Trophoblast cell (in vitro differentiated cells and primary cell): ENCODE measurements around the gene GLIS2.

Experiments
- DNase-seq, 2 donors: peaks; one replicate each; pipeline ENCODE4 v3.0.0-alpha.2; 2016
- H2AFZ ChIP-seq: 2 replicates; pipeline ENCODE4 v1.6.1; 2013; ENCODE audit warnings: low read length, moderate library complexity, mild to moderate bottlenecking; ENCODE audit not compliant: insufficient read depth, poor library complexity
- H2AK5ac ChIP-seq: 2 replicates; pipeline ENCODE4 v1.6.1; 2013; ENCODE audit warnings: mild to moderate bottlenecking, low read length
- H2BK120ac ChIP-seq: 2 replicates; pipeline ENCODE4 v1.6.1; 2013; ENCODE audit warnings: low read length, mild to moderate bottlenecking, moderate library complexity; ENCODE audit not compliant: insufficient read depth, poor library complexity
- H2BK12ac ChIP-seq: 2 replicates; pipeline ENCODE4 v1.6.1; 2013; ENCODE audit warnings: mild to moderate bottlenecking, low read length, moderate library complexity
- H2BK5ac ChIP-seq: 2 replicates; pipeline ENCODE4 v1.6.1; 2013; ENCODE audit warnings: low read length, low read depth, moderate library complexity, mild to moderate bottlenecking; ENCODE audit not compliant: poor library complexity
- H3K14ac ChIP-seq: 2 replicates; pipeline ENCODE4 v1.6.1; 2013; ENCODE audit warnings: mild to moderate bottlenecking, low read length
- H3K18ac ChIP-seq: 2 replicates; pipeline ENCODE4 v1.6.1; 2013; ENCODE audit warnings: mild to moderate bottlenecking, low read length
- H3K23ac ChIP-seq: 2 replicates; pipeline ENCODE4 v1.6.1; 2013; ENCODE audit warnings: low read length
- H3K27ac ChIP-seq: 2 replicates; pipeline ENCODE4 v1.5.1; 2013; ENCODE audit warnings: low read depth, mild to moderate bottlenecking, inconsistent platforms, low read length, moderate library complexity
- H3K27me3 ChIP-seq: 2 replicates; pipeline ENCODE4 v1.6.1; 2013; ENCODE audit warnings: inconsistent platforms, mild to moderate bottlenecking, low read length, moderate library complexity; ENCODE audit not compliant: insufficient read depth
- H3K36me3 ChIP-seq, 2 experiments: 1 replicate in 1 of 2; 2 replicates in 1 of 2; pipeline ENCODE4 v1.6.1; 2013; ENCODE audit warnings: low read length in 2 of 2, mild to moderate bottlenecking in 2 of 2, moderate library complexity in 1 of 2; ENCODE audit not compliant: insufficient read depth in 2 of 2, control insufficient read depth in 1 of 2
- H3K4ac ChIP-seq: 2 replicates; pipeline ENCODE4 v1.6.1; 2013; ENCODE audit warnings: low read depth, mild to moderate bottlenecking, low read length, moderate library complexity
- H3K4me1 ChIP-seq, 2 experiments: 1 replicate in 1 of 2; 2 replicates in 1 of 2; pipeline ENCODE4 v1.6.1; 2013; ENCODE audit warnings: low read length in 2 of 2, mild to moderate bottlenecking in 2 of 2, moderate library complexity in 1 of 2; ENCODE audit not compliant: insufficient read depth in 2 of 2, control insufficient read depth in 1 of 2
- H3K4me2 ChIP-seq: 2 replicates; pipeline ENCODE4 v1.6.1; 2013; ENCODE audit warnings: inconsistent platforms, mild to moderate bottlenecking, low read length, moderate library complexity
- H3K4me3 ChIP-seq: 2 replicates; pipeline ENCODE4 v1.5.1; 2013; ENCODE audit warnings: mild to moderate bottlenecking, low read depth, low read length, inconsistent platforms
- H3K79me1 ChIP-seq: one replicate; pipeline ENCODE4 v1.6.1; 2013; ENCODE audit warnings: low read length
- H3K79me2 ChIP-seq: 2 replicates; pipeline ENCODE4 v1.6.1; 2013; ENCODE audit warnings: low read length, mild to moderate bottlenecking; ENCODE audit not compliant: control insufficient read depth, insufficient read depth, poor library complexity
- H3K9ac ChIP-seq: 2 replicates; pipeline ENCODE4 v1.6.1; 2013; ENCODE audit warnings: mild to moderate bottlenecking, low read length
- H3K9me3 ChIP-seq: 2 replicates; pipeline ENCODE4 v1.6.1; 2013; ENCODE audit warnings: low read depth, mild to moderate bottlenecking, control low read depth, inconsistent platforms, low read length; ENCODE audit not compliant: insufficient read depth
- H4K12ac ChIP-seq: 2 replicates; pipeline ENCODE4 v1.6.1; 2013; ENCODE audit warnings: low read depth, mild to moderate bottlenecking, low read length, moderate library complexity
- H4K8ac ChIP-seq: 2 replicates; pipeline ENCODE4 v1.6.1; 2013; ENCODE audit warnings: low read depth, mild to moderate bottlenecking, low read length, moderate library complexity
- H4K91ac ChIP-seq: one replicate; pipeline ENCODE4 v1.6.1; 2013; ENCODE audit warnings: low read depth, mild to moderate bottlenecking, low read length, moderate library complexity
- WGBS: extraction: QIAGEN DNeasy Blood & Tissue Kit; methylation state at CpG from one replicate; pipeline ENCODE4 v1.1.7; 2013; ENCODE audit warnings: missing lambda C conversion rate; ENCODE audit not compliant: insufficient read length, insufficient coverage; ENCODE audit errors: extremely low coverage; 5-methylcytosine and 5-hydroxymethylcytosine counted together

Gene GLIS2

GRCh38 chr16:4306470-4307214 is 9.2 kb upstream of the GLIS2 start:
- Histone ChIP-seq H3K9ac (no peak overlapping the region), H3K79me1 (peaks cover 9% of the 10 kb centered on the region), H3K79me2 (no peaks in the 10 kb centered on the region), H2BK12ac (peak overlapping the region; percentile 0), H2BK5ac (peak overlapping the region; percentile 14), H3K14ac (peak overlapping the region; percentile 29), H4K91ac (peak overlapping the region; percentile 76), H3K36me3 (peaks cover 0 to 12% of the 10 kb centered on the region in 2 experiments), H3K4me1 (peaks cover 17 to 22% of the 10 kb centered on the region in 2 experiments), H4K8ac (peak overlapping the region; percentile 72), H2BK120ac (peak overlapping the region; percentile 9), H3K9me3 (no peaks in the 10 kb centered on the region), H3K4ac (peak overlapping the region; percentile 47), H2AK5ac (peak overlapping the region; percentile 61), H3K23ac (no peak overlapping the region), H3K27ac (peak overlapping the region; percentile 51), H2AFZ (peak overlapping the region; percentile 5), H3K18ac (peak overlapping the region; percentile 42), H3K27me3 (no peaks in the 10 kb centered on the region), H3K4me2 (peak overlapping the region; percentile 49), H4K12ac (peak overlapping the region; percentile 1), H3K4me3 (no peak overlapping the region)
- WGBS, result no CpG with 5 or more reads among the region's 16 CpGs
- no peak for DNase-seq

- DNase-seq, result peak; percentile 98 to 100
These were observed 8.4 kb upstream of the GLIS2 start for GRCh38 chr16:4307215-4308037.

GRCh38 chr16:4309102-4309832 is 6.6 kb upstream of the GLIS2 start:
- peaks cover 9% of the 10 kb centered on the region for H3K79me1 ChIP-seq
- DNase-seq, result peak; percentile 67 to 81
- no peak overlapping the region for H2BK12ac ChIP-seq
- H3K4me1 ChIP-seq, result peaks cover 11 to 18% of the 10 kb centered on the region in 2 experiments
- peak overlapping the region; percentile 18 for H2AK5ac ChIP-seq
- no peak overlapping the region for H3K4me2 ChIP-seq
- H2BK5ac ChIP-seq, result no peak overlapping the region
- no peak overlapping the region for H3K9ac ChIP-seq
- no peak overlapping the region for H4K8ac ChIP-seq
- no peak overlapping the region for H3K23ac ChIP-seq
- H3K4me3 ChIP-seq, result no peak overlapping the region
- no peak overlapping the region for H3K18ac ChIP-seq
- H3K27ac ChIP-seq, result no peak overlapping the region
- H3K27me3 ChIP-seq, result no peaks in the 10 kb centered on the region
- H4K12ac ChIP-seq, result no peak overlapping the region
- no peaks in the 10 kb centered on the region for H3K9me3 ChIP-seq
- no peak overlapping the region for H2AFZ ChIP-seq
- H3K4ac ChIP-seq, result no peak overlapping the region
- no peak overlapping the region for H2BK120ac ChIP-seq
- no peaks in the 10 kb centered on the region for H3K79me2 ChIP-seq
- H3K36me3 ChIP-seq, result peaks cover 0 to 10% of the 10 kb centered on the region in 2 experiments
- WGBS, result no CpG with 5 or more reads among the region's 14 CpGs
- H3K14ac ChIP-seq, result no peak overlapping the region
- H4K91ac ChIP-seq, result no peak overlapping the region

More at GRCh38 chr16:4307215-4308037, 8.4 kb upstream of the GLIS2 start:
- peaks cover 17 to 22% of the 10 kb centered on the region in 2 experiments for H3K4me1 ChIP-seq
- H2BK120ac ChIP-seq, result peak overlapping the region; percentile 20
- H4K8ac ChIP-seq, result peak overlapping the region; percentile 72
- peak overlapping the region; percentile 81 for H2AFZ ChIP-seq
- peak overlapping the region; percentile 1 for H2BK12ac ChIP-seq
- peaks cover 9% of the 10 kb centered on the region for H3K79me1 ChIP-seq
- WGBS, result no CpG with 5 or more reads among the region's 68 CpGs
- H2AK5ac ChIP-seq, result peak overlapping the region; percentile 24
- peak overlapping the region; percentile 14 for H3K14ac ChIP-seq
- H3K9ac ChIP-seq, result peak overlapping the region; percentile 47
- H3K23ac ChIP-seq, result no peak overlapping the region
- H4K12ac ChIP-seq, result peak overlapping the region; percentile 3
- no peaks in the 10 kb centered on the region for H3K27me3 ChIP-seq
- peak overlapping the region; percentile 23 for H3K18ac ChIP-seq
- H3K79me2 ChIP-seq, result no peaks in the 10 kb centered on the region
- H2BK5ac ChIP-seq, result peak overlapping the region; percentile 57
- H3K36me3 ChIP-seq, result peaks cover 0 to 12% of the 10 kb centered on the region in 2 experiments
- H3K4ac ChIP-seq, result peak overlapping the region; percentile 8
- peak overlapping the region; percentile 56 for H3K4me2 ChIP-seq
- no peaks in the 10 kb centered on the region for H3K9me3 ChIP-seq
- peak overlapping the region; percentile 76 for H3K4me3 ChIP-seq
- H3K27ac ChIP-seq, result peak overlapping the region; percentile 51
- H4K91ac ChIP-seq, result peak overlapping the region; percentile 76

GRCh38 chr16:4309833-4310266 is 6.0 kb upstream of the GLIS2 start:
- peak; percentile 99 for DNase-seq
- Histone ChIP-seq H2AFZ (no peak overlapping the region), H3K79me2 (peaks cover under 1% of the 10 kb centered on the region), H3K9me3 (no peaks in the 10 kb centered on the region), H2BK5ac (no peak overlapping the region), H2BK12ac (peak overlapping the region; percentile 7), H3K79me1 (peaks cover 11% of the 10 kb centered on the region), H3K4me1 (peaks cover 13 to 15% of the 10 kb centered on the region in 2 experiments), H3K36me3 (peaks cover 0 to 10% of the 10 kb centered on the region in 2 experiments), H3K9ac (no peak overlapping the region), H3K27me3 (no peaks in the 10 kb centered on the region), H3K14ac (no peak overlapping the region), H3K18ac (no peak overlapping the region), H3K23ac (no peak overlapping the region), H4K91ac (peak overlapping the region; percentile 44), H4K12ac (no peak overlapping the region), H3K4me3 (no peak overlapping the region), H3K4ac (no peak overlapping the region), H3K4me2 (no peak overlapping the region), H3K27ac (no peak overlapping the region), H2BK120ac (no peak overlapping the region), H4K8ac (no peak overlapping the region), H2AK5ac (no peak overlapping the region)
- WGBS, result no CpG with 5 or more reads among the region's 11 CpGs
